GM12875 (cell line): ENCODE results near the gene PDAP1.
"Not testable (repeated sequence)": the region's sequence is repeated elsewhere in the genome, so short reads cannot be mapped to it uniquely, and the experiment has no call there.

Experiments
- H3K4me3 ChIP-seq: one replicate; pipeline ENCODE4 v1.5.1; 2011; ENCODE audit warnings: low read depth, low read length, control low read depth
- CTCF ChIP-seq: IDR thresholded peaks from 2 replicates; pipeline ENCODE4 v1.5.1; 2011; ENCODE audit warnings: low read depth, mild to moderate bottlenecking, control low read depth, inconsistent platforms, low read length, moderate library complexity, borderline replicate concordance; ENCODE audit not compliant: insufficient read depth

PDAP1 gene

DNA sequence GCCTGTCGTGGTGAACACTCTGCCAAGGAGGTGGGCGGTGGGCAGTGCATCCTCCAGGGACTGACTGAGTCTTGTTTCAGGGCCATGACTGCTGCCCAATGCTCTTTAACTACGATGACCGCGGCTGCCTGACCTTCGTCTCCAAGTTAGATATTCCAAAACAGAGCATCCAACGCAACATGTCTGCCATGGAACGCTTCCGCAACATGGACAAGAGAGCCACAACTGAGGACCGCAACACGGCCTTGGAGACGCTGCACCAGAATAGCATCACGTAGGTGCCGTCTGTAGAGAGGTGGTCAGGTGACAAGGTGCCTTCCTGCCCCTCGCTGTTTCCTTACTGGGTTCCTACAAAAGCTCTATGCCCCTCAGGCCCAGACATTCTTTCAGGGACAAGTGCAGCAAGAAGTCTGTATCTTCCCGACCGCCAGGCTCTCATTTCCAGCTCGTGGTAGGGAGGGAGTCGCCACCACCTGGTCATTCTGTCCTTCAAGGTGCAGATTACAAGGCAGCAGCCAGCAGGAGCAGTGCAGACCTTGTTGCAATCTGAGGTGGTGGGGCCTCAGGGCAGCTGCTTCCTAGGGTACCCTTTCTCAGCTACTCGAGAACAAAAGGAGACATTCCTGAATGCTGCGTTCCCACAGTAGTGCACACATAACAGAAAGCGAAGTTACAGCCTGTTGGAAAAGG is 48.8 kb downstream of the PDAP1 start:
- TF ChIP-seq CTCF = no peak
- no peak overlapping the region for H3K4me3 ChIP-seq

DNA sequence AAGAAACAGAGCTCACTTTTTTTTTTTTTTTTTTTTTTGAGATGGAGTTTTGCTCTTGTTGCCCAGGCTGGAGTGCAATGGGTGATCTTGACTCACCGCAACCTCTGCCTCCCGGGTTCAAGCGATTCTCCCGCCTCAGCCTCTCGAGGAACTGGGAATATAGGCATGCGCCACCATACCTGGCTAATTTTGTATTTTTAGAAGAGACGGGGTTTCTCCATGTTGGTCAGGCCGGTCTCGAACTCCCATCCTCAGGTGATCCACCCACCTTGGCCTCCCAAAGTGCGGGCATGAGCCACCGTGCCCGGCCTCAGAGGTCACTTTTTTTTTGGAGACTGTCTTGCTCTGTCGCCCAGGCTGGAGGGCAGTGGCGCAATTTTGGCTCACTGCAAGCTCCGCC is 49.9 kb downstream of the PDAP1 start:
- H3K4me3 ChIP-seq = not testable (repeated sequence)

- no peak for TF ChIP-seq CTCF
- H3K4me3 ChIP-seq = no peak overlapping the region
These were observed 50.5 kb downstream of the PDAP1 start for GRCh38 chr7:99357701-99358490.

DNA sequence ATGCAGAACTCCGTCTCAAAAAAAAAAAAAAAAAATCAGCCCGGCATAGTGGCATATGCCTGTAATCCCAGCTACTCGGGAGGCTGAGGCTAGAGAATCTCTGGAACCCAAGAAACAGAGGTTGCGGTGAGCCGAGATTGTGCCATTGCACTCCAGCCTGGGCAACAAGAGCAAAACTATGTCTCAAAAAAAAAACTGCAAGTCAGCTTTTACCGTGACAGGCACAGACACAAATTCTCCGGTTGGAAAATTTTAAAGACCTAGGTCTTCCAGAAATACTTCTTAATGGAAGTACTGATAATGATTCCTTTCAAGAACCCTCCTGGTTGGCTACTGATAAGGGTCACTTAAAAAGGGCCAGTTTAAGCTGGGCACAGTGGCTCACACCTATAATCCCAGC is 53.3 kb downstream of the PDAP1 start:
- TF ChIP-seq CTCF = no peak

GRCh38 chr7:99352247-99352646 is 56.1 kb downstream of the PDAP1 start:
- TF ChIP-seq CTCF = no peak
- no peak overlapping the region for H3K4me3 ChIP-seq

More for the DNA sequence above, 53.3 kb downstream of the PDAP1 start:
- H3K4me3 ChIP-seq = no peak overlapping the region

DNA sequence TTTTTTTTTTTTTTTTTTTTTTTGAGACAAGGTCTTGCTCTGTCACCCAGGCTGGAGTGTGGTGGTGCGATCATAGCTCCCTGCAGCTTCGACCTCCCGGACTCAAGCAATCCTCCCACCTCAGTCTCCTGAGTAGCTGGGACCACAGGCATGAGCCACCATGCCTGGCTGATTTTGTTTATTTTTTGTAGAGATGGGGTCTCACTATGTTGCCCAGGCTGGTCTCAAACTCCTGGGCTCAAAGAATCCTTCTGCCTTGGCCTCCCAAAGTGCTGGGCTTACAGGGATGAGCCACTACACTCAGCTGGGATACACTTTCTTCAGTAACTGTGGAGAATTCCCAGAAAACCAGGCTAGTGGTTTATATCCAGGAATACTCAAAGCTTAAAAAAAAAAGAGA is 57.8 kb downstream of the PDAP1 start:
- not testable (repeated sequence) for H3K4me3 ChIP-seq
